GM18951 (cell line): ENCODE measurements around the gene TMEM229B.

Source experiments
- POLR2A ChIP-seq: IDR thresholded peaks from 4 replicates; pipeline ENCODE4 v1.6.1; 2011; ENCODE audit warnings: mild to moderate bottlenecking; ENCODE audit not compliant: insufficient read length, insufficient read depth; ENCODE audit errors: extremely low read depth
- in situ Hi-C: fragments of 300-500 bp; cut with MboI; formaldehyde crosslinking; loops from one replicate; pipeline ENCODE4 v1.12.0; 2022; ENCODE audit warnings: low sequenced_read_pairs, mixed read lengths, inconsistent platforms; ENCODE audit not compliant: unreplicated experiment

The TMEM229B gene

GRCh38 chr14:67524634-67524963 lies 36.1 kb upstream of the TMEM229B start:
- TF ChIP-seq POLR2A: no peak
- in situ Hi-C loops: no loop called here

- TF ChIP-seq POLR2A: no peak
- in situ Hi-C loops: no loop called here
Observed at GRCh38 chr14:67523764-67524633, 35.5 kb upstream of the TMEM229B start.

- TF ChIP-seq POLR2A: no peak
- in situ Hi-C loops: no loop called here
Observed at GRCh38 chr14:67522270-67522669, 33.7 kb upstream of the TMEM229B start.

- TF ChIP-seq POLR2A: no peak
- in situ Hi-C loops: no loop called here
Observed at GRCh38 chr14:67520482-67520881, 32.0 kb upstream of the TMEM229B start.

GRCh38 chr14:67519406-67519805 lies 30.9 kb upstream of the TMEM229B start:
- TF ChIP-seq POLR2A: no peak
- in situ Hi-C loops: no loop called here

- TF ChIP-seq POLR2A: no peak
- in situ Hi-C loops: no loop called here
Observed at GRCh38 chr14:67517083-67517482, 28.6 kb upstream of the TMEM229B start.

- TF ChIP-seq POLR2A: no peak
- in situ Hi-C loops: no loop called here
Observed at GRCh38 chr14:67516676-67517075, 28.2 kb upstream of the TMEM229B start.

GRCh38 chr14:67515386-67516079 lies 27.0 kb upstream of the TMEM229B start:
- no peak for TF ChIP-seq POLR2A
- in situ Hi-C loops: no loop called here

GRCh38 chr14:67514650-67515385 lies 26.3 kb upstream of the TMEM229B start:
- peak; percentile 30 for TF ChIP-seq POLR2A
- in situ Hi-C loops: no loop called here

GRCh38 chr14:67514203-67514607 lies 25.7 kb upstream of the TMEM229B start:
- no peak for TF ChIP-seq POLR2A
- in situ Hi-C loops: no loop called here

GRCh38 chr14:67513631-67514108 lies 25.1 kb upstream of the TMEM229B start:
- in situ Hi-C loops: no loop called here
- no peak for TF ChIP-seq POLR2A

- in situ Hi-C loops: no loop called here
- TF ChIP-seq POLR2A: no peak
Observed at GRCh38 chr14:67512463-67513310, 24.2 kb upstream of the TMEM229B start.
